Body of pancreas (tissue), 4 donors: ENCODE data around the gene PCNX1. TPM values are rescaled to one million over a fixed set of nuclear protein-coding genes. Genes with fewer than 3 reads are reported as not detected.
"Not testable (repeated sequence)": the region's sequence is repeated elsewhere in the genome, so short reads cannot be mapped to it uniquely, and the experiment has no call there.

Experiments
- ATAC-seq: fragments of 150-250 bp; one replicate; pipeline ENCODE4 v1.9.1; 2016
- DNase-seq, 4 donors: peaks; one replicate each; pipeline ENCODE4 v3.0.0-alpha.2; 2019
- H3K27ac ChIP-seq, 4 donors: fragments of 200-600 bp; sonication (generic); 1 replicate in 3 of 4; 2 replicates in 1 of 4; pipeline versions ENCODE4 v1.5.1 to v1.6.1; 2016 to 2019; ENCODE audit warnings: mild to moderate bottlenecking in 1 of 4, mixed read lengths in 1 of 4, moderate library complexity in 1 of 4
- H3K27me3 ChIP-seq, 2 donors: fragments of 200-600 bp; sonication (generic); one replicate each; pipeline ENCODE4 v1.6.0; 2016; ENCODE audit warnings: mild to moderate bottlenecking in 1 of 2
- H3K36me3 ChIP-seq, 2 donors: fragments of 200-600 bp; sonication (generic); replicated peaks in 1 of 2; 2 replicates each; pipeline ENCODE4 v1.5.1; 2016; ENCODE audit warnings: low read depth in 2 of 2; ENCODE audit not compliant: insufficient read depth in 1 of 2
- H3K4me1 ChIP-seq: fragments of 200-600 bp; sonication (generic); one replicate; pipeline ENCODE4 v1.6.0; 2016
- H3K4me3 ChIP-seq, 2 donors: fragments of 200-600 bp; sonication (generic); 1 replicate in 1 of 2; 2 replicates in 1 of 2; pipeline ENCODE4 v1.5.1; 2016 to 2019
- H3K9me3 ChIP-seq, 3 donors: fragments of 200-600 bp; sonication (generic); 1 replicate in 2 of 3; 2 replicates in 1 of 3; pipeline ENCODE4 v1.5.1; 2016
- POLR2A ChIP-seq, 3 donors: fragments of 450-650 bp; IDR thresholded peaks; one replicate each; pipeline ENCODE4 v1.6.1; 2016; ENCODE audit warnings: antibody characterized with exemption in 3 of 3, mild to moderate bottlenecking in 2 of 3
- WGBS, 2 donors: methylation state at CpG; one replicate each; pipeline ENCODE4 v1.1.5; 2017; 5-methylcytosine and 5-hydroxymethylcytosine counted together
- intact Hi-C: fragments of 100-400 bp; cut with DNase I; formaldehyde crosslinking; loops from one replicate; pipeline ENCODE4 v1.15.1; 2023
- total RNA-seq, 2 donors: library from RNA; depleted of rRNA; stranded (reverse); fragments of >200 nt; gene quantifications; one replicate each; pipeline ENCODE4 v1.1.0, GENCODE V29; 2016
- TF ChIP-seq, protein P1 (sequence below), 7 experiments: fragments of 450-650 bp in 4 of 7; fragments of 200-600 bp in 3 of 7; sonication (generic) in 3 of 7; IDR thresholded peaks; one replicate each; pipeline ENCODE4 v1.5.1; 2016 to 2019; ENCODE audit warnings: antibody characterized with exemption in 7 of 7

The PCNX1 gene
- 10 to 100 TPM; 25.4 to 94.3 TPM for total RNA-seq

DNA sequence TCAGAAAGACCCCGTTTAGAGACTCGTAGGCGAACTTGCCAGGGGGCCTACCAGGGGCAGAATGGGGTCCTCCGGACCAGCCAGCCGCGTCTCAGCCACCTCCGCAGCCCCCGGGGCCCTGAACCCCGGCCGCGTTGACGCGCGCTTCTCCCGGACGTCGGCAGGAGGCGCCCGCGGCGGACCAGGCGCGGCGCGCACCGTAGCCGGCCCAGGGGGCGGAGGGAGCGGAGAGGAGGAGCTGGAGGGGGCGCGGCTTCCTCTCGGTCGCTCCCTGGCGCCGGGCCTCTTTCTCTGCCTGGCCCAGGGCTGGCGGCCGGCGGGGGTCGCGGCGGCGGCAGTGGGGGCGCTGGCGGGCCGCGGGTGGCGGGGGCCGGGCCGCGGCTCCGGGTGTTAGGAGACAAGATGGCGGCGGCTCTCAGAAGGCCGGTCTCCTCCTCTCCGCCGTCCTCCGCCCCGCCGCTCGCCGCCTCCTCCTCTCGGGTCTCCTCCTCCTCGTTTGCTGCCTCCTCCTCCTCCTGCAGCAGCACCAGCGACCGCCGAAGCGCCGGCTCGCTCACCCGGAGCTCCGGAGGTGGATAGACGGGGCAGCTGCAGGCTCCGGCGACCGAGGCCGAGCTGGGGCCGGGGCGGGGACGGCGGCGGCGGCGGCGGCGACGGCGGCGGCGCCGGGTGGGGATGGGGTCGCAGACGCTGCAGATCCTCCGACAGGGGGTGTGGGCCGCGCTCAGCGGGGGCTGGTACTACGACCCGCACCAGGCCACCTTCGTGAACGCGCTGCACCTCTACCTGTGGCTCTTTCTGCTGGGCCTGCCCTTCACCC lies at the start of gene PCNX1:
TSS of gene PCNX1 (plus strand) at position 284 of the 820 bp plus-strand sequence. CDS start at position 676, 392 bp downstream.
- WGBS, 2 donors = 0% methylated on average over 3 to 98 of the region's 101 CpGs
- H3K4me1 ChIP-seq = peaks cover 12% of the 10 kb centered on the region

DNA sequence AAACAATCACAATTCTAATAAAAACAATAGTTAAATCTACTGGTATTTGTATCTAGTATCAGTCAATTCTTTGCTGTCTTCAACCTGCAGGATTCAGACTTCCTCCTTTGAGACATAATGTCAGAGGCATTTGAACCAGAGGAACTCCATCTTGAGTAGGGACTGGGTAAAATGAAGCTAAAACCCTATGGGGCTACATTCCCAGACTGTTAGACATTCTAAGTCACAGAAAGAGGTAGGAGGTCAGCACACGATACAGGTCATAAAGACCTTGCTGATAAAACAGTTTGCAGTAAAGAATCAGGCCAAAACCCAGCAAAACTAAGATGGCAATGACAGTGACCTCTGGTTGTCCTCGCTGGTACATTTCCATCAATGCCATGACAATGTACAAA lies 49.8 kb upstream of the PCNX1 start:
- no peak for DNase-seq
- Histone ChIP-seq H3K4me3 (no peak overlapping the region), H3K27ac (no peak overlapping the region), H3K27me3 (no peaks in the 10 kb centered on the region), H3K4me1 (no peaks in the 10 kb centered on the region), H3K9me3 (no peaks in the 10 kb centered on the region), H3K36me3 (no peaks in the 10 kb centered on the region)
- TF ChIP-seq, protein P1, sequence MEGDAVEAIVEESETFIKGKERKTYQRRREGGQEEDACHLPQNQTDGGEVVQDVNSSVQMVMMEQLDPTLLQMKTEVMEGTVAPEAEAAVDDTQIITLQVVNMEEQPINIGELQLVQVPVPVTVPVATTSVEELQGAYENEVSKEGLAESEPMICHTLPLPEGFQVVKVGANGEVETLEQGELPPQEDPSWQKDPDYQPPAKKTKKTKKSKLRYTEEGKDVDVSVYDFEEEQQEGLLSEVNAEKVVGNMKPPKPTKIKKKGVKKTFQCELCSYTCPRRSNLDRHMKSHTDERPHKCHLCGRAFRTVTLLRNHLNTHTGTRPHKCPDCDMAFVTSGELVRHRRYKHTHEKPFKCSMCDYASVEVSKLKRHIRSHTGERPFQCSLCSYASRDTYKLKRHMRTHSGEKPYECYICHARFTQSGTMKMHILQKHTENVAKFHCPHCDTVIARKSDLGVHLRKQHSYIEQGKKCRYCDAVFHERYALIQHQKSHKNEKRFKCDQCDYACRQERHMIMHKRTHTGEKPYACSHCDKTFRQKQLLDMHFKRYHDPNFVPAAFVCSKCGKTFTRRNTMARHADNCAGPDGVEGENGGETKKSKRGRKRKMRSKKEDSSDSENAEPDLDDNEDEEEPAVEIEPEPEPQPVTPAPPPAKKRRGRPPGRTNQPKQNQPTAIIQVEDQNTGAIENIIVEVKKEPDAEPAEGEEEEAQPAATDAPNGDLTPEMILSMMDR (IDR thresholded peaks at IDR 0.05) = no peak
- no peak for TF ChIP-seq POLR2A (IDR thresholded peaks at IDR 0.05)
- WGBS, 2 donors = 81 to 89% methylated on average over 2 of the region's 2 CpGs
- ATAC-seq = no peak
- intact Hi-C loops = no loop called here

More for the DNA sequence above, at the start of gene PCNX1:
- H3K27ac ChIP-seq = peak within 1 kb of the TSS; percentile 81 to 93 (median 90)
- no peaks in the 10 kb centered on the region for H3K9me3 ChIP-seq
- ATAC-seq (peak; percentile 90), DNase-seq (peak; percentile 83 to 92 (median 88))
- H3K27me3 ChIP-seq = no peaks in the 10 kb centered on the region
- H3K4me3 ChIP-seq = peak within 1 kb of the TSS; percentile 88 to 95
- no peaks in the 10 kb centered on the region for H3K36me3 ChIP-seq
- peak; percentile 50 to 59 (median 54) for TF ChIP-seq POLR2A (IDR thresholded peaks at IDR 0.05)
- TF ChIP-seq, protein P1 (IDR thresholded peaks at IDR 0.05) = peak; percentile 55 to 94 (median 91)
- intact Hi-C loops = no loop called here

DNA sequence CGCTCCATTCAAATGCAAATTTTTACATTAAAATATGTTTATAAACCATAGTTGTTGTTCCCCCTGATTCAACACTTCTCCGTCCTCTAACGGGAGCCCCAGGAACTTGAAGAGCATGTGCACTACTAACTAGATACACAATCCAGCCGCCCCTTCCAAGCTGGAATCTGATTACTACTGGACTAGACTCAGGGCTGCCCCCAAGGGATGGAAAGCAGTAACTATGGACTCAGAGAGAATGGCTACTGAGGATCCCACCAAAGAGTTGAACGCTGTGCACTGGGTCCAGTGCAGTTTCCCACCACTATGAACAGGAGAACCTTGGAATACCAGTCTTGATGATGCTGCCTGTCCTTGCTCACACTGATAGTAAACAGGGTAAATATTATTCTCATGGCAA lies 48.6 kb upstream of the PCNX1 start:
- intact Hi-C loops = no loop called here
- Histone ChIP-seq H3K4me1 (no peaks in the 10 kb centered on the region), H3K4me3 (no peak overlapping the region), H3K27me3 (no peaks in the 10 kb centered on the region), H3K27ac (no peak overlapping the region), H3K36me3 (no peaks in the 10 kb centered on the region), H3K9me3 (no peaks in the 10 kb centered on the region)
- TF ChIP-seq POLR2A (IDR thresholded peaks at IDR 0.05) = no peak
- TF ChIP-seq, protein P1 (IDR thresholded peaks at IDR 0.05) = no peak
- DNase-seq (no peak), ATAC-seq (no peak)
- 77 to 81% methylated on average over 5 of the region's 5 CpGs for WGBS, 2 donors

DNA sequence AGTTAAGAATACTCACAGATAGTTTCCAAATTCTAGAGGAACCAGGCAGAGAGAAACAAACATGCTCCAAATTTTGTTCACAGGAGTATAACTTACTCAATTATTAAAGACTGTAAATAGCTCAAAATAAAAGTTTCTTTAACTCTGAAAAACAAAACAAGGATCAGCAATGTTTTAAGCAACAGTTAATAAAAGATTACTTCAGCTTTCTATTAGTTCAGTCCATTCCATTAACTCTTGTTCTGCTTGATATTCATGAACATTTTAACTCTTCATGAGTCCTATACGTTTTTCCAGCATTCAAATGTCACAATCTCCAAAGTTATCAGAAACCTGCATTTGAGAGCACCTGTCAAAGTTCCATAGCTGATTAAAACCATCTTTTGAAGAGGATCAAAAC lies 40.3 kb upstream of the PCNX1 start:
- 51 to 59% methylated on average over 1 of the region's 1 CpG for WGBS, 2 donors
- H3K27ac ChIP-seq, H3K4me3 ChIP-seq, H3K4me1 ChIP-seq, H3K36me3 ChIP-seq, intact Hi-C loops, ATAC-seq, H3K27me3 ChIP-seq, DNase-seq: not testable (repeated sequence)
- peaks cover 0 to 10% (median 0%) of the 10 kb centered on the region in 3 donors for H3K9me3 ChIP-seq

DNA sequence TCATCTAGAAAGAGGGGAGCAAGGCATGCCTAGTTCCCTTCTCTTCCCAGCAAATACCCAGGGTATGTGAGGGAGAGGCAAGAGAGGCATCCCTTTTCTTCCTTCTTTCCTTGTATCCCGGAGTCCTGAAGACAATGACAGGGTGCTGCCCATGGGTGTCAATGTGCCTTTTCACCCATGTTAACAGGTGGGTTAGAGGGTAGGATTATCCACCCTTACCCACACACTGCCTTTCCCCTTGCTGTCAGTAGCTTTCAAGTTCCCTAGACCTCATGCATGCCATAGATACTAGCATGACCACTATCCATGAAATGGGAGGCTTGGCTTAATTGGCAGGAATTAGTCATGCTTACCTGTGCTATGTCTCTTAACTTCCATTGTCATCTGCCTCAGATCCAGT lies 36.3 kb upstream of the PCNX1 start:
- intact Hi-C loops = no loop called here

More for the DNA sequence above, 36.3 kb upstream of the PCNX1 start:
- Histone ChIP-seq H3K4me3 (no peak overlapping the region), H3K36me3 (no peaks in the 10 kb centered on the region), H3K9me3 (peaks cover 0 to 10% (median 0%) of the 10 kb centered on the region in 3 donors), H3K27ac (no peak overlapping the region), H3K4me1 (no peaks in the 10 kb centered on the region), H3K27me3 (no peaks in the 10 kb centered on the region)
- no peak for TF ChIP-seq POLR2A (IDR thresholded peaks at IDR 0.05)
- TF ChIP-seq, protein P1 (IDR thresholded peaks at IDR 0.05) = no peak
- 75 to 91% methylated on average over 1 of the region's 1 CpG for WGBS, 2 donors
- DNase-seq = no peak
- no peak for ATAC-seq
